GM12891 (cell line): Measurements from ENCODE around the gene DENND1C.

Experiments used
- POLR2A ChIP-seq: IDR thresholded peaks from 2 replicates; pipeline ENCODE4 v1.6.1; 2011; ENCODE audit warnings: low read depth, low read length, control low read depth
- POLR2AphosphoS5 ChIP-seq: IDR thresholded peaks from 2 replicates; pipeline ENCODE4 v1.6.1; 2011; ENCODE audit warnings: low read depth, low read length, control low read depth

GRCh38 chr19:6443986-6444385 is 37.6 kb downstream of the DENND1C start:
- TF ChIP-seq POLR2AphosphoS5 (no peak), POLR2A (no peak)
